Measurements from ENCODE around the gene ST6GALNAC6. TPM values are rescaled to one million over a fixed set of nuclear protein-coding genes. Genes with fewer than 3 reads are reported as not detected.

Gene ST6GALNAC6
- total RNA-seq, 1 donor = 53.2 TPM

- DNase-seq (ENCODE audit: insufficient read length, low spot score, missing footprints) = peak; percentile 99
- no peaks in the 10 kb centered on the region for H3K27me3 ChIP-seq (ENCODE audit: insufficient read depth, low read length)
- H3K4me1 ChIP-seq (ENCODE audit: insufficient read depth, low read length) = peaks cover 35% of the 10 kb centered on the region
- no peaks in the 10 kb centered on the region for H3K9me3 ChIP-seq (ENCODE audit: low read depth, low read length)
- H3K79me2 ChIP-seq (ENCODE audit: insufficient read depth, low read length) = peaks cover 47% of the 10 kb centered on the region
- peak within 1 kb of the TSS; percentile 97 for H3K4me2 ChIP-seq (ENCODE audit: insufficient read depth, low read length)
- peaks cover 21% of the 10 kb centered on the region for H3K36me3 ChIP-seq (ENCODE audit: insufficient read depth, low read length)
- peak within 1 kb of the TSS; percentile 98 for H3K4me3 ChIP-seq (ENCODE audit: insufficient read depth, low read length)
- no peak for TF ChIP-seq CTCF (IDR thresholded peaks at IDR 0.05; ENCODE audit: extremely low read depth, low read depth, low read length)
- peak within 1 kb of the TSS; percentile 93 for H3K27ac ChIP-seq (ENCODE audit: low read depth, low read length)
- peak within 1 kb of the TSS; percentile 91 for H2AFZ ChIP-seq (ENCODE audit: low read length)
- H4K20me1 ChIP-seq (ENCODE audit: insufficient read depth, low read length) = peaks cover 14% of the 10 kb centered on the region
Observed at GRCh38 chr9:127937388-127938297, 38.2 kb upstream of the ST6GALNAC6 start, which contains the start of gene DPM2. DPM2 (minus strand) TSS chr9:127937854; CDS start chr9:127937820, 34 bp downstream.

GRCh38 chr9:127937056-127937387 lies 37.6 kb upstream of the ST6GALNAC6 start:
- Histone ChIP-seq H3K4me2 (ENCODE audit: insufficient read depth, low read length) (peak overlapping the region; percentile 97), H3K4me1 (ENCODE audit: insufficient read depth, low read length) (peaks cover 32% of the 10 kb centered on the region), H3K27me3 (ENCODE audit: insufficient read depth, low read length) (no peaks in the 10 kb centered on the region), H2AFZ (ENCODE audit: low read length) (peak overlapping the region; percentile 91), H3K27ac (ENCODE audit: low read depth, low read length) (peak overlapping the region; percentile 93), H3K9me3 (ENCODE audit: low read depth, low read length) (no peaks in the 10 kb centered on the region), H3K79me2 (ENCODE audit: insufficient read depth, low read length) (peaks cover 47% of the 10 kb centered on the region), H3K36me3 (ENCODE audit: insufficient read depth, low read length) (peaks cover 15% of the 10 kb centered on the region), H4K20me1 (ENCODE audit: insufficient read depth, low read length) (peaks cover 14% of the 10 kb centered on the region), H3K4me3 (ENCODE audit: insufficient read depth, low read length) (peak overlapping the region; percentile 98)
- no peak for TF ChIP-seq CTCF (IDR thresholded peaks at IDR 0.05; ENCODE audit: extremely low read depth, low read depth, low read length)
- DNase-seq (ENCODE audit: insufficient read length, low spot score, missing footprints) = peak; percentile 91

GRCh38 chr9:127936347-127936852 lies 37.0 kb upstream of the ST6GALNAC6 start:
- Histone ChIP-seq H3K36me3 (ENCODE audit: insufficient read depth, low read length) (peaks cover 11% of the 10 kb centered on the region), H2AFZ (ENCODE audit: low read length) (no peak overlapping the region), H3K9me3 (ENCODE audit: low read depth, low read length) (no peaks in the 10 kb centered on the region), H4K20me1 (ENCODE audit: insufficient read depth, low read length) (peaks cover 14% of the 10 kb centered on the region), H3K27ac (ENCODE audit: low read depth, low read length) (peak overlapping the region; percentile 93), H3K27me3 (ENCODE audit: insufficient read depth, low read length) (no peaks in the 10 kb centered on the region), H3K4me1 (ENCODE audit: insufficient read depth, low read length) (peaks cover 38% of the 10 kb centered on the region), H3K79me2 (ENCODE audit: insufficient read depth, low read length) (peaks cover 47% of the 10 kb centered on the region), H3K4me2 (ENCODE audit: insufficient read depth, low read length) (peak overlapping the region; percentile 97), H3K4me3 (ENCODE audit: insufficient read depth, low read length) (peak overlapping the region; percentile 98)
- no peak for TF ChIP-seq CTCF (IDR thresholded peaks at IDR 0.05; ENCODE audit: extremely low read depth, low read depth, low read length)
- peak; percentile 43 for DNase-seq (ENCODE audit: insufficient read length, low spot score, missing footprints)

GRCh38 chr9:127935765-127936221 lies 36.4 kb upstream of the ST6GALNAC6 start:
- Histone ChIP-seq H3K36me3 (ENCODE audit: insufficient read depth, low read length) (peaks cover 11% of the 10 kb centered on the region), H3K27me3 (ENCODE audit: insufficient read depth, low read length) (no peaks in the 10 kb centered on the region), H3K4me1 (ENCODE audit: insufficient read depth, low read length) (peaks cover 44% of the 10 kb centered on the region), H3K27ac (ENCODE audit: low read depth, low read length) (peak overlapping the region; percentile 93), H3K79me2 (ENCODE audit: insufficient read depth, low read length) (peaks cover 47% of the 10 kb centered on the region), H2AFZ (ENCODE audit: low read length) (no peak overlapping the region), H4K20me1 (ENCODE audit: insufficient read depth, low read length) (peaks cover 14% of the 10 kb centered on the region), H3K4me2 (ENCODE audit: insufficient read depth, low read length) (peak overlapping the region; percentile 97), H3K9me3 (ENCODE audit: low read depth, low read length) (no peaks in the 10 kb centered on the region), H3K4me3 (ENCODE audit: insufficient read depth, low read length) (peak overlapping the region; percentile 98)
- DNase-seq (ENCODE audit: insufficient read length, low spot score, missing footprints) = peak; percentile 92
- no peak for TF ChIP-seq CTCF (IDR thresholded peaks at IDR 0.05; ENCODE audit: extremely low read depth, low read depth, low read length)

Measured in osteoblast (primary cell).